GM19099 (cell line): Measurements from ENCODE around the gene MSMO1.

Source experiments
- POLR2A ChIP-seq: IDR thresholded peaks from 3 replicates; pipeline ENCODE4 v1.6.1; 2011; ENCODE audit warnings: low read depth; ENCODE audit not compliant: insufficient read length; ENCODE audit errors: extremely low read depth

MSMO1 gene

DNA sequence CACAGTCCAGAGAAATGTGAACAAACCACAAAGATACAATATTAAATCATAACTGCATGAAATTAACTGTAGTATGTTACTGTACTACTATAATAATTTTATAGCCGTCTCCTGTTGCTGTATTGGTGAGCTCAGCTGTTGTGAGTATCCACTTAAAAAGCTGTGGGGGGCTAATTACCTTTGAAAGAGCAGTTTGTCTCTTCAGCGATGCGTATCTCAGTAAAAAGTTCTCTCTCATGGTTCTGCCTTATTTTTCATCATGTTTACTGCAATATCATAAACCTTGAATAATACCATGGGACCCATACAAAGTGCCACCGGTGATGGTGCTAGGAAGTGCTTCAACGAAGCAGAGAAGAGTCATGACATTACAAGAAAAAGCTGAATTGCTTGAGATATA is 8.4 kb upstream of the MSMO1 start:
- no peak for TF ChIP-seq POLR2A

DNA sequence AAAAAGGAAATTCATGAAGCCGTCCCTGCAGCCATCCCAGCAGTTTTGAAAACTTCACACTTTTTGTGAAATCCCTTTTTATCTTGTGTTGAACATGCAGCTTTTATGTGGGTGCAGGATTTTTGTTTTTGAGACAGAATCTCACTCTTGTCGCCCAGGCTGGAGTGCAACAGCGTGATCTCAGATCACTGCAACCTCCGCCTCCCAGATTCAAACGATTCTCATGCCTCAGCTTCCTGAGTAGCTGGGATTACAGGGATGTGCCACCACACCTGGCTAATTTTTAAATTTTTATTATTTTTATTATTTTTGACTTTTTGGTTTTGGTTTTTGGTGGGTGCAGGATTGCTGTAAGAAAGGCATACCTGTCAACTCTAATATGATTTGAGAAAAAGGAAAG is 8.0 kb upstream of the MSMO1 start:
- TF ChIP-seq POLR2A: no peak

DNA sequence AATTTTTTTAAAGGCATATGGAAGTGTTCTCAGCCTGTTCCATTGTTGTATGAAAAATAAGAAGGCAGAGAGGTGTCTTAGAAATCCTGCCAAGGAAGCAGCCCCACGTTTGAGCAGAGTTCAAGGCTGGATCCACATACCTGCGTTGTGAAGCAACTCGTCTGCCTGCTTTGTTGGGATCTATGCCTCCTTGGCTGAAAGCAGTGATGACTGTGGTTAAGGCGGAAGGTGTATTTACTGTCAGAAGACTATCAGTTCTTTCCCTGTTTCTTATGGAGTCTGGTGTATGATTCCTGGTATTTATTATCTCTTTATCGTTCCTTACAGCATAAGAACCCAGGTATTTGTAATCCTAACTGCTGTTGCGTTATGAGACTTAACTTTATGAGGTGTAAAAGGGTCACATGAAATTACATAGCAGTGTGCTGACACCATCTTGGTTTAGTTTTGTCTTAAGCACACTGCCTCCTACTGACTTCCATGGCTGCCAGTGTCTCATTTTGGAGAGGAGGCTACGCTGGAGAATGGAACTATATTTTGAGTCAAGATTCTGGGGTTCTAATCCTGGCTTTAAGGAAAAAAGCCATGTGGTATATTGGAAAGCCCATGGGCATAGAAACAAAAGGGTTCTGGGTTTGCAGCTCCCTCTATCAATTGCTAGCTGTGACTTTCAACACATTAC is 3.1 kb upstream of the MSMO1 start:
- no peak for TF ChIP-seq POLR2A

DNA sequence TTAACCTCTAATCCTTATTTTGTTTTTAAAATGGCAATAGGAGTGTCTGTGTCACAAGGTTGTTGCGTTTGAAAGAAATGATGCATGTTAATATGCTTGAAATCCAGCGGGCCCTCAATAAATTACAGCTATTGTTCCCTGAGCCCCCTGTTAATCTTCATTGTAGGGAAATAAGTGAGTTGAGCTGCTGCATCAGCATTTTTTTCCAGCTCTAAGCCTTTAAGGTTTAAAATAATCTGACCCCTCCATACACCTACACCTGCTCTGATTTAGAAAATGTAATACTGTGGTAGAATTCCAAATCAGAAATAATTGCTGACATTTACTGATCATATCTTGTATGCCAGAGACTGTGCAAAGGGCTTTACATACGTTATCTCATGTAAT is 2.6 kb upstream of the MSMO1 start:
- no peak for TF ChIP-seq POLR2A

DNA sequence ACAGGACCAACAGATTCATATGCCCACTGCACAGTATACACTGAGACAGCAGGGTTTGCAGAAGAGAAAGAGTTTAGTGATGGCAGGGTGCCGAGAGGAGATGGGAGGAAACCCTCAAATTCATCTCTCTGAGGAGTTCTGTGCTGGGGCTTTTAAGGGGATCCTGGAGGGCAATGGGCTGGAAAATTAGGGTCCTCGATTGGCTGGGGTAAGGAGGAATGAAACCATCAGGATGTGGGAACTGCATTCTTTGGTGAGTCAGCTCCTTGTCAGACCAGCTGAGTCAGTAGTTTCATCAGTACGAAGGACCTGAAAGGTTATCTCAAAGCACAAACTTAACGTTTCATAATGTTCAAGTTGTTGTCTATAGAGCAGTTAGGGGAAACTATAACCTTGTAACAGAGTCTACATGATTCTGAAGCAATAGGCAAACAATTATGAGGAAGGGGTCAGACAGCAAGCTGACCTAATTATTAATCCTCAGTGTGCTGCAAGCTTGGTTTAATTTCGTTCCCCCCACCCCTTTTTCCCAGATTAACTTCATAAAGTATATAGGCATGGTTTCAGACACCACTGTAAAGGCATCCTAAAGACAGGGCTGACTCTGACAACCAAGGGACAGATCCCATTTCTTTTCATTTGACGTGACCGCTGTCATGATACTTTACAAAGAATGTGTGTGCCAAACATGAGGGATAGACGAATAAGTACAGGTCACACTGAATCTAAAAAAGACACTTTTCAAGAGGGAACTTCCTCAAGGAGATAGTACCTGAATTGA is 1.5 kb upstream of the MSMO1 start:
- TF ChIP-seq POLR2A: no peak

DNA sequence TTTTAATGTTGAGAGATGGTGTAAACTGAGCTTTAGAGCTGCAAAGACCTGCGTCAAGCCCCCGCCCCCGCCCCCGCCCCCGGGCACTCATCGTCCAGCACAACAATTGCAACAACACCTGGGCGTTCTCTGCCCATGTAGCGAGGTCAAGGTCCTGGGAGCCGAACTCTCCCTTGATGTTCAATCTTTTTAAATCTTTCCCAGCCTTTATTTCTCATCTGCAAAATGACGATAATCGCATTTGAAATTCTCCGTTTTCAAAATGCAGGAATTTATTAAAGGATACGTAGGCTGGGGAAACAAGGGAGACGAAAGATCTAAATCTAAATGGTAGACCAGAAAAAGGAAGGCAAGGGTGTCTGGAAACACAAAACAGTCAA is 648 bp upstream of the MSMO1 start:
- no peak for TF ChIP-seq POLR2A

DNA sequence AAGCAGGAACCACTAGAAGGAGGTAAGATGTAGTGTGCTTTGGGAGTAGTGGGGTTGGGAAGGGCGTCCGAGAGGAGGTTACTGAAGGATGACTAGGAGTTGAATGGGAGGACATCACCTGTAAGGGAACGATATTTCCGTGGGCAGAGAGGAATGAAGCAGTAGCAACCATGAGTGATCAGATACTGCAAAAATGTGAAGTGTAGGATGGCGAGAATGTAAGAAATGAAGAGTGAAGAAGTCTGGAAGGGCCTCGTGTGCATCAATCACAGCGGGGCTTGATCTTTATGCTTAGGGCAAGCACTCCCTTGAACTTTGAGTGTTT is 594 bp downstream of the MSMO1 start:
- TF ChIP-seq POLR2A: no peak

DNA sequence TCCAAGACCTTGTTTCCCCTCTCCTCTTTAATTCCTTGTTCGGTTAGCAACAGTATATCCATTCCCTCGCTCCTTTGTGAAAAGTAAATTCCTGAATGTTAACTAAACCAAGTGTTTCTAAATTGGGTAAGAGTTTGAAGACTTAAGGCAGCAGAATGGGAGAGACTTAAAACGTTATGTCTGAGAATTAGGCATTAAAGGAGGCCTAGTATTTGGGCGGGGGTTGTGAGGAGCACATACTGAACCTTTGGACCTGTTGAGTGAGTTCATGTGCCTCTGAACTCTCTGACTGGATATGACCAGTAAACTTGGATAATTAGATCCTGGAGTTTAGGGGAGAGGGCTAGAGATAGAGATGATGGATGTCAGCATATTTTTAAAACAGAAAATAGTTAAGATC is 1.2 kb downstream of the MSMO1 start:
- no peak for TF ChIP-seq POLR2A

DNA sequence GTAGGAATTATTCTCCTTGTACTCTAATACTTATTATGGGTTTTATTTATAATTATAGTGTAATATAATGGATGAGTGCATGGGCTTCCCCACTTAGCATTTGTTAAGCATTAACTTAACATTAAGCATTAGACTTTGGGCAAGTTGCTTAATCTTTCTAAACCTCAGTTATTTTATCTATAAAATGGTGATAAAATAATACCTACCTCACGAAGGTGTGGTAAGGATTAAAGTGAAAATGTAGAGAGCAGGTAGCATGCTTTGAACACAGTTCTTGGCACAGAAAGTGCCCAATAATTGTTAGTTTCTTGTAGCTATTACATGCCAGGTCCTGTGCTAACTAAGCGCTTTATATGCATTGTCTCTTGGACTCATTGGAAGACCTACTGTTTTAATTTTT is 2.6 kb downstream of the MSMO1 start:
- no peak for TF ChIP-seq POLR2A

DNA sequence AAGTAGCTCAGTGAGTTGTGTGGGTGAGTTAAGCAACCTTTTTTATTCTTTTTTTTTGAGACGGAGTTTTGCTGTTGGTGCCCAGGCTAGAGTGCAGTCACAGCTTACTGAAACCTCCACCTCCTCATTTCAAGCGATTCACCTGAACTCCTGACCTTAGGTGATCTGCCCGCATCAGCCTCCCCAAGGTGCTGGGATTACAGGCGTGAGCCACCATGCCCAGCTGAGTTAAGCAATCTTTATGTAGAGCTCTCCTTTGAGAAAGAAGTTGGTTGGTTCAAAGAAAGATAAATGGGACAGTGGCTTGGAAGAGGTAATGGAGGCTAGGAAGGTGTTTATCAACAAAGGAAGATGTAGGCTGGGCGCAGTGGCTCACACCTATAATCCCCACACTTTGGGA is 3.2 kb downstream of the MSMO1 start:
- TF ChIP-seq POLR2A: no peak

DNA sequence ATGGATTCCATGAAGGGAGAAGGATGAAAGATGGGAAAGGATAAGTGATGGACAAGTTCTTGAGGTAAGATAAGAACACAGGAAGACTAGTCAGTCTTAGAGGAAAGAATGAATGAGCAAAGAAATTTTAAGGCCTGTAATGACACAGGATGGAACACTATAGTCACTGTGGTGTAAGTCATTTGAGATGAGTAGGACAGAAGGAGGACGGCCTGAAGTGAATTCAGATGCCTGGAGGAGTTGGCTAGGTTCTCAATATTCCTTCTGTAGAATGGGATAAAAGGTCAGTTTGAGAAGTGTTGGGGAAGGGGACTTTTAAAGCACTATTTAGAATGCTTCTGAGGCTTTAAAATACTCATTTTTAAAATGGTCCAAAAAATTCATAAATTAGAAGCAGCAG is 3.9 kb downstream of the MSMO1 start:
- no peak for TF ChIP-seq POLR2A

DNA sequence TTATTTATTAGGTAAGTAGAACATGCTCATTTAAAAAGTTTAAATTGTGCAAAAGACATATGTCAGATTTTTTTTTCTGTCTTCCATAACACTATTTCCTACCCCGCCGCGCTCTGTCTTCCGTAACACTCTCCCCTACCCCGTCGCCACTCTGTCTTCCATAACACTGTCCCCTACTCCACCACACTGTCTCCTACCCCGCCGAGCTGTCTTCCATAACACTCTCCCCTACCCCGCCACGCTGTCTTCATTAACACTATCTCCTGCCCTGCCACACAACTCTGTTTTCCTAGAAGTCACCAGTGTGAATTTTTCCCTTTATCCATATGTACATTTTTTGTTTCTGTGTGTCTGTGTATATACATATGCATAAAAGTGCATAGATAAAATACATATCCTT is 4.4 kb downstream of the MSMO1 start:
- no peak for TF ChIP-seq POLR2A

DNA sequence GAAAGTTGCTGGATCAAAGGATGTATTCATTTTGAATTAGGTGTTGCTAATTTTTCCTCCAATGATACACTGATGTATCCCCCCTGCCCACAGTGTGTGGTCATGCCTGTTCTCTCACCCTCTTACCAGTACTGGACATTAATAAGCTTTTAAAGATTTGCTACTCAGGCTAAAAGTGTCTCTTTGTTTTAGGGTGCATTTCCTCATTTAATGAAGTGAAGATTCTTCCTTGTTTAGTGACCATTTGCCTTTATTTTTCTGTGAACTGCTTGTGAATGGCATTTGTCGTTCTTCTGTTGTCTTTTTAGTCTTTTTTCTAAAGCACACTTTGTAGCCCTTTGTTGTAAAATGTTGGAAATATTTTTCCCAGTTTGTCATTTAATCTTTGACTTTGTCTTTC is 5.0 kb downstream of the MSMO1 start:
- no peak for TF ChIP-seq POLR2A

DNA sequence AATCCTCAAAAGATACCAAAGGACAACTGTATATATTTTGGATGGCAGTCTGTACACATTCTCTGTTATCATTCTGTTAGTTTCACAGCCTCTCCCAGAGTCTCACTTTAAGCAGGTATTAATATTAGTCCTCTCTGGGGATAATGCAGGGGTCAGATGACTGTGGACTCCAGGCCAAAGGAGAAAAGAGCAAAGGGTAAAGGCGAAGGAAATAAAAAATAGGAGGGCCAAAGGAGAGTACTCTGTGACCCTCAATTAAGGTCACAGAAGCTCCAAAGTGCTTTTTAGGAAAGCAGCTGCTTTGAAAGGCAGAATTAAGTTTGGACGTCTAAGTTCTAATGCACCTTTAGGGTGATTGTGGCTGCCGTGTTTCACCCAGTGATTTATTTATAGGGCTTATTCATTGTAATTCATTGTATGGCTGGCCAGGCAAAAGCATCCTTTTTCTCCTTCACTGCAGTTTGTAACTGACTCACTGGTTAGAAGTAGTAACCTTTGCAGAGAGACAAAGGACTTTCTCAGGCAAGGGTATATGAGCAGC is 7.8 kb downstream of the MSMO1 start:
- TF ChIP-seq POLR2A: no peak

DNA sequence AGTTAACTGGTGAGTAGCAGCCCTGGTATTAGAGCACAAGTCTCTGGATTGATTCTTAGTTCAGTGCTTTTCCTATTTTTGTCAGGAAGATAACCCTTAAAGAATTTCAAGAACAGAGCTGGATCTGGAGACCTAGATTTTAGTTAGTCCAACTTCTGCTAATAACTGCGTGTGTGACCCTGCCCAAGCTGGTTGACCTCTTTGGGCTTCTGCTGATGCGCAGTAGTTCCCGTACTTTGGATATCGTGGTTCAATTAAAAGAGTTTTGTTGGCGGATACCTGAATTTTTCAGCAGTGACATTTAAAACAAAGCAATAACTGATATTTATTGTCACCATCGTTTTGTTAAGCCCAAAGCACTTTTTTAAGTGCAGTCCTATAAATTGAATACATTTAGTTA is 9.3 kb downstream of the MSMO1 start:
- no peak for TF ChIP-seq POLR2A

DNA sequence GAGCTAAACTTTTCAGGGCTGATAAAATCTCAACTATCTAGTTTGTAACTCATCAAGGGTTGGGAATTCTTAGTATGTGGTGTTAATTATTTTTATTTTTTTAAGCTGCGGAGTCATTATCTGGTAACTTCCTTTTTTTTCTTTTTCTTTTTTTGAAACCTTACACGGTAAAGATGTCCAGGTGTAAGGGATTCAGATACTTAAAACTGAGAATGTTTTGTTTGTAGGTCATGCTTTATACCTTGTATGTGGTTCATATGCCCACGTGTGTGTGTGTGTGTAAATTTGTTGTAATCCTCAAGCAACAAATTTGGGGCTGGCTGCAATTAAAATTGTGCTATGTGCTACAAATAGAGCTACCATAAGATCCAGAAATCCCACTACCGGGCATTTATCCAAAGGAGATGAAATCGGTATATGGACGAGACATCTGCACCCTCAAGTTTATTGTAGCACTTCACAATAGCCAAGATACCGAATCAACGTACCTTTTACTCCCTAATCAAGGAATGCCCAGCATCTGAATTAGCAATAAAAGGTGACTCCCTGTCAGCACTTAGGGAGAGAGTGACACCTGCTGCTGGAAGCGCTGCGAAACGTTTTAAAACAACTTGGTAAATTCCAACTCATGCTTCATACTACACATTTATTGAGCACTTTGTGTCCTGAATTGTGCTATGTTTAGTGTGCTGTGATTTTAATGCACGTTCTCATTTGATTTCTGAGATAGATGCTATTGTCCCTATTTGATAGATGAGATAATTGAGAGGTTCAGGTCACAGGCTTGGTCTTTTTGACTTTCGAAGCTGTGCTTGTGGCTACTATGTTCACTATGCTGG is 16.1 kb downstream of the MSMO1 start:
- TF ChIP-seq POLR2A: no peak
